GM21360 (cell line): ENCODE data around the gene CDK5RAP3.
A peak's percentile ranks its signal among the peaks of the same experiment; 100 is the strongest.

Source experiments
- ATAC-seq: cut with Tn5 transposase; IDR thresholded peaks from one replicate; pipeline ENCODE4 v1.9.1; 2021; ENCODE audit warnings: mild to moderate bottlenecking, moderate library complexity; ENCODE audit not compliant: unreplicated experiment

The CDK5RAP3 gene

GRCh38 chr17:48022901-48023300 lies 52.0 kb downstream of the CDK5RAP3 start:
- ATAC-seq, result no peak

DNA sequence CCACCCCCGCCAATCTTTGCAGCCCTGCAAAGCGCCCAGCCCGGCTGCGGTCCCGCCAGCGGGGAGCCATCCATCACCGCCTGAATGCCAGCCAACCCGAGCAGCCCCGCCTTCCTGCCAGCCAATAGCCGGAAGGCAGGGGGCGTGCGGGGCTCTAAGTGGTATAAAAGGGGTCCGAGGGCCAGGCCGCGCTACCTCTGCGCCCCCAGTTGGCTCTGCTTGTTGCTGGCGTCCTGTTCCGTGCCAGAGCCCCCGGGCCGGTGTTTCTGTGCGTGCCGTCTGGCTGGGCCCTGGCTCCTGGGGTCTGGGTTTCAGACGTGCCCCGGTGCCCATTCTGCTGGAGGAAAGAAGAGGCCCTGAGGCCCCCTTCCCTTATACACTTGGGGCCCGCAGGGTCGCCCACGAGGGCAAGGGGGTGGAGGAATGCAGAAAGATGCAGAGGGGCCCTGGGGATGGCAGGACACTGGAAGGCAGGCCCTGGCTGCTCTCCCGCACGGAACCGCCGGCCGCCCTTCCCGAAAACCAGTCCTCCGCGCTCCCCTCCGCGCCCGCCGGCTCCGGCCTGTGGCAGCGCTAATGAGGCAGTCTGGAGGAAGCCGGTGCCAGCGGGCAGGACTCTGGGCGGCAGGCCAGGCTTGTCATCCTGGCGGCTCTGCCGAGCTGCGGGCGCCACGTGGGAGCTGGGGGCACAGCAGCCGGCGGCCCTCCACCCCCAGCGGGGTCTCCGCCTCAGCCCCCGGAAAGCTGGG lies 52.7 kb downstream of the CDK5RAP3 start:
- ATAC-seq, result no peak

DNA sequence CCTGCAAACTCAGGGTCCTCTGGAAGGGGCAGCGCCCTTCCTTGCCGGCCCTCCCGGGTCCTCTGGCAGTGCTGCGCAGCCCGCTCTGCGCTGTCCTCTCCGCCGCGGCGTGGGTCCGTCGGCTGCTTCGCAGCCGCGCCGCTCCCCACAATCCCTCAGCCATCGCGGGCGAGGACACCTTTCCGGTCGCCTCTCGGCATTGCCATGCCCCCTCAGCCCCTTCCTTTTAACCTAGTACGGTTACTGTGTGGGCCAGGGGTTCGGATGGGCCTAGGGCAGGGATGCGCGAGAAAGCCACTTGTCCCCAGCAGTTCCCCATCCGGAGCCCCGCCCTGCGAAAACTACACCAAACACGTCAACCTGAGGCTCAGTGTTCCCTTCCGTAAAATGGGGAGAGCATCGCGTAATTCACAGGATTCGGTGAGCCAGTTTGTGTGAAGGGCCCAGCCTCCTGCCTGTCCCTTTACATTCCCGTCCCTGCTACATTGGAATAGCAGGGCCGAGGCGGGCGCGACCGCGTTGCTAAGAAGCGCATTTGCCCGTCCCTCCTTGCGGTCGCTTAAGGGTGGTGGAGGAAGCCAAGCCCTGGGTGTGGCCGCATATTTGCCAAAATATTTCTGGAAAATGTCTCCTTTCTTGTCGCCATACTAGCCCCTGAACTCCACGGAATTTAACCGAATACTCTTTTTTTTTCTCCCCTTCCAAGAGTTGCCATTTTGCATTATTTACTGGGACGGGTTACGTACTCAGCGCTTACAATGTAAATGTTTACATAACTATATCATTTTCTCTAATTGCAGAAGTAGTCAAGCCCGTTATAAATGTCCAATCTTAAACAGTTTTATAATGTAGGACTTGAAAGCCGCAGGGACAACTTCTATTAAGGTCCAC lies 53.5 kb downstream of the CDK5RAP3 start:
- ATAC-seq, result no peak

DNA sequence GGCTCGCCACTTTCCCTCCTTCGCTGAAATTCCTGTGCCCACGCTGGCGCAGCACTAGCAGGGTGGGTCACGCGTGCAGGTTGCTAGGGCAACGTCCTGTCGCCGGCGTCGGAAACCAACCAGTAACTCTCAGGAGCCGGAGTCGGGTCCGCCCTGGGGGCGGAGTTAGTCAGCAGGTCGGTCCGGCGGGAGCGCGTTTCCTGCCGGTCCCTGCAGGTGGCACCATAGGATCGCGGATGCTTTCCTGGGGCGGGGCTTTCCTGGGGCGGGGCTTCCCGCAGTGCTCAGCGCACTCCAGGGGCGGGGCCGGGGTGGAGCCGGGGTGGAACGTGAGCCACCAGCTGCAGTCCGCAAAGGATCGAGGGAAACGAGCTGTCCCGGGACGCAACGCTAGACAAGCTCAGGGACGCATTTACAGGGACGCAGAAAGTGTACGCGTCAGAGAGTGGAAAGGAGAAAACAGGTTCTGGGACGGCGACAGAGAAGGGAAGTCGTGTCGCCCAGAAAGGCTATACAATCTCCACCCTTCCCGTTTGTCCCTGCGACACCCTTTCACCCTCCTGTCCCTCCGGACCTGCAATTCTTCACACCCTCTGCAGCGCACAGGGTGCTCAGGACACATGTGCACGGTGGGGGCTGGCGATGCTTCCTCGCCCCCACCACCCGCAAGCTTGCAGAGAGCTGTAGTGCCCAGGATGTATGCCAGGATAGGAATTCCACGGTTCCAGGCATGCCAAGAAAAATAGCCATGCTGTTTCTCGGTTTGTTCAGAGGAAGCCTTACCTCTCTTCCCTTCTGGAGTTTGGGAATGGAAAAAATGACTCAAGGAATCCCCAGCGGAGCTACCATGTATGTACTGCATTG lies 54.4 kb downstream of the CDK5RAP3 start:
- peak; percentile 70 for ATAC-seq

GRCh38 chr17:48025904-48026501 lies 55.1 kb downstream of the CDK5RAP3 start:
- no peak for ATAC-seq

- ATAC-seq, result peak; percentile 32
Measured at GRCh38 chr17:48026502-48027321, 55.8 kb downstream of the CDK5RAP3 start.

DNA sequence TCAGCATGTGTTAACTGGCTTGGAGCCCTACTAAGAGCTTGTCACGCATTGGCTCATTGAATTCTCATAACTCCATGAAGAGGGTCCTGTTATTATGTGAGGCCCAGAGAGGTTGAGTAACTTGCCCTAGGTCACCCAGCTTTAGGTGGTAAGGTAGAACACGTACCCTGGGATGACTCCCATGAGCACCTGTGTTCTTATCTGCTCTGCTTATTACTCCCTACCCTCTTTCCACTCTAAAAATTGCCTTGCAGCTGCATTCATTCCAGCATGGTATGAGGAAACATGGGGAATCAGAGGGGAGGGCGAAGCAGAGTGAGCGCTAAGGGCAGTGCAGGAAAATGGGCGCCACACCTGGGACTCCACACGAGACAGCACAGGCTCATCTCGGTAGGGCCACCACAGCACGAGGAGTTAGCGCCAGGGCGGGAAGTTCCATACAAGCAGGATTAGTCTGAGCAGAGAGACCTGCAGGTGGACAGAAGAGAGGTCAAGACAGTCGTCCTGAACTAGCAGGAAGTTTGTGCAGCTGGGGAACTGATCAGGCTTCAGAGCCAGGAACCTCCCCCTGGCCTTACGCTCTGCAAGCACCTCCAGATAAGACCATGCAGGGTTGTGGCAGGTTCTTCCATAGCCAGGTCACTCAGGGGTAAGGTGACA lies 56.5 kb downstream of the CDK5RAP3 start:
- ATAC-seq, result no peak

GRCh38 chr17:48028736-48029135 lies 57.8 kb downstream of the CDK5RAP3 start:
- ATAC-seq, result no peak

DNA sequence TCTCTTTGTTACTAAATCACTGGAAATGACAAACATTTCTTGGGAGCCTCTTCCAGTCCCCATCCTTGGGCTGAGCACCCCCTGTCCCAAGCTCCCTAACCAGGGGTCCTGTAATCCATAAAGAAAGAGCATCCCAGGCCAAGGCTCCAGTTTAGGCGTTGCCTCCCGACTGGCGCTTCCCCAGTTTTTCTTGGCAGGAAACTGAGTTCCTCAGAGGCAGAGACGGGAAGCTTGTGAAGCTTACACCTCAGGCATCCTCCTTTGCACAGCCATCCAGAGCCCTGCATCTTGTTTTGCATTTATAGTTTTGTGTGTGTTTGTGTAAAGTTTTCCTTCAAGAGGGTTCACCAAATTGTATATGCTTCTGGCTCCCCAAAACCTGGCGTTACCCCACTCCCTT lies 59.6 kb downstream of the CDK5RAP3 start:
- ATAC-seq, result no peak
